HG03045 (cell line): ENCODE data around the gene PHIP.
A peak's percentile ranks its signal among the peaks of the same experiment; 100 is the strongest.
"Not testable (repeated sequence)": the region's sequence is repeated elsewhere in the genome, so short reads cannot be mapped to it uniquely, and the experiment has no call there.

Experiments used
- ATAC-seq: cut with Tn5 transposase; IDR thresholded peaks from one replicate; pipeline ENCODE4 v1.9.1; 2021; ENCODE audit warnings: mild to moderate bottlenecking, moderate library complexity; ENCODE audit not compliant: unreplicated experiment

PHIP gene

DNA sequence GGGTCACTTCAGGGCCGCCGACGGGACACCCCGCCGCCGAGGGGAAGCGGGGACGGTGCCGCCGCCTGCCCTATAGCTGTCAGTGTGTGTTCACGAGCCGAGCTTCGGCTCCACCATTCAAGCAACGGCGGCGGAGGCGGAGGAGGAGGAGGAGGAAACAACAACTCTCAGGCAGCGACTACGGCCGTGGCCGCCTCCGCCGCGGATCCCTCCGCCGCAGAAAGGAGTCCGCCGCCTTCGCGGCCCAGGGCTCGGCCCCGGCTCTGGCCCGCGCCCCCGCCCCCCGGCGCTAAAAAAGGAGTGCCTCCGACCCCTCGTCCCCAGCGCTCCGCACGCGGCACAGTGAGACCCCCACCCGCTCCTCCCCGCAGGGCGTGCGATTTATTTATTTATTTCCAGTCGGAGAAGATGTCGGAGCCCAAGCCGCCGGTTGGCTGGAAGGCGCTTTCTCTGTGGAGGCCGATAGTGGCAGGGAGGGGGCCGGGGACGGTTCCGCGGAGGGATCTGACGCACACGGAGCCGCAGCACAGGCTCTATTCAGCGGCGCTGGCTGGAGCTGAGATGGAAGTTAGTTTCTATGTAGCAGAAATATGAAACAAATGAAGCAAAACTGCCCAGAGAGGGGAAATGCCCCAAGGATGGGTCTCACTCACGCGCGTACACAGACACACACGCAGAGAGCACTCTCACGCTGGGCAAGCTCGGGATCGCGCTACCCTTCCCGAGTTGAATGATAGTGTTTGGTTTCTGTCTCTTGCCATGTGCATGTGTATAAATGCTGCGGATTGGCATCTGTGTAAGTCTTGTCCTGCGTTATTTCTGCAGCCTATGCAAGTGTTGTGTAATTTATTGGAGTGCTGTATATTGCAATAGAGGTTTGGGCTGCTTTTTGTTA, at the start of gene PHIP:
Gene PHIP (minus strand): TSS at position 180 of the 895 bp plus-strand sequence. CDS start 186 bp downstream, outside the sequence.
- peak; percentile 73 for ATAC-seq

DNA sequence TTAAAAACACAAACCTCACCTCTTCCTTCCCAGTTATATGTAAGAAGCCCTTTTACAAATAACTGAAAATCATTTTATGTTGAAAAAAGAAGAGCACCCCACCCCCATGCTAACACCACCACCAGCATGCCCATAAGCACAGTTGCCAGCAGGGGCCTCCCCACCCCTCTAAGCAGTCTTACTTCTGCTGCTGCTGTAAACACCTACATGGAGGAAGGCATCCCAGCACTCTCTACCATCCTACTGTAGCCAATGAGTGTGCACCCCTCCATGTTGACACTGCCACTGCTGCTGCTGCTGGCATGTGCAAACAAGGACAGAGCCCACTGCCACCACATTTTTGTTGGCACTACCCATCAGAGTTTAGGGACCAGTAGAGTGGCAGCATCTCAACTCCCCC, 49.6 kb upstream of the PHIP start:
- no peak for ATAC-seq

GRCh38 chr6:79119217-79119616, 41.2 kb upstream of the PHIP start:
- no peak for ATAC-seq

- no peak for ATAC-seq
Measured at GRCh38 chr6:79117752-79118151, 39.7 kb upstream of the PHIP start.

DNA sequence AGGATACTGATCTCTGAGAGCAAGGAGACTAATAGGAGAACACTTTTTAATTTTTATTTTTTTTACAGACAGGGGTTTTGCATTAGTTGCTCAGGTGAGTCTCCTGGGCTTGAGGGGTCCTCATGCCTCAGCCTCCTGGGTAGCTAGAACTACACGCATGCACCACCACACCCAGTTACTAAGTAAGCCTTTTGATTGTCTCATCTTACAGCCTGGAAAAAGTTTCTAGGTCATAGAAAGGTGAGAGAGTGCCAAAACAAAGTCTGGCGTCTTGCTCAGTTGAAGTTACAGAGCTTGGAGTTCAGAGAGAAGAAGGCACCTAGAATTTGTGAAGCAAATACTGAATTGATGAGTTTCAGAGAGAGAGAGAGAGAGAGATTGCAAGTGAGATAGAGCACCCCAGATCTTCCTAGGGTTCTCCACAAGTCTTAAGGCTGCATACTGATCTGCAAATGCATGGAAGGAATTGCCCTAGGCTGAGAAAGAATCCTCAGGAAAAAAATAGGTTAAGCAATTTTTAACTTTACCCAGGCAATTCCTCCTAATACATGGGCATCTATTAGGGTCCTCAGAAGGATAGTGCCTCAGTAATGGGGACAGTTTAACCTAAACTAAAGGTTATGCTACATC, 37.6 kb upstream of the PHIP start:
- no peak for ATAC-seq

DNA sequence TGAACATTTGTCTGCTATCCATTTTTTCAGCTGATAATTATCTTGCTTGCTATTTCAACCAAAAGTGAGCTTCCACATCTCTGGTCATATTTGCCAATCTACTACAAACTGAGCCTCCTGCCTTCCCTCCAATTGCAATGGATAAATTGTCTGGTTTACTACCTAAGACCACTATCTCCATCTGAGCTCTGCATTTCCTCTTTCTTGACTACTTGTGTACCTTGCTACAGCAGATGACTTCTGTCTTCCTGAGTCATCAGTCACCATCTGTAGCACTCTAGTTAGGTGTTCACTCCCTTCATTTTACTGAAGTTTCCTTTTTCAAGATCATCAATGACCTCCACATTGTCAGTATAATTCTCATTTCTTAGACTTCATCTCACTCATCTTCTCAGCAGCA, 33.5 kb upstream of the PHIP start:
- ATAC-seq = no peak

- no peak for ATAC-seq
Measured at GRCh38 chr6:79101164-79101563, 23.1 kb upstream of the PHIP start.

DNA sequence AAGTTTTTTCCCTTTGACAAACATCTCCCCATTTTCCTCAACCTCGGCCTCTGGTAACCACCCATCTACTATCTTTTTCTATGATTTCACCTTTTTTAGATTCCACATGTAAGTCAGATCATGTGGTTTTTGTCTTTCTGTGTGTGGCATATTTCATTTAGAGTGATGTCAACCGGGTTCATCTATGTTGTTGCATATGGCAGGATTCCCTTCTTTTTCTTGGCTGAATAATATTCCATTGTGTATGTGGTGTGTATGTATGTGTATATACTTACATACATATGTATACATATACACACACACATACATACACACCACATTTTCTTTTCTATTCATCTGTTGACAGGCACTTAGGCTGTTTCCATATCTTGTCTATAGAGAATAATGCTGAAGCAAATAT, 22.2 kb upstream of the PHIP start:
- ATAC-seq = no peak

GRCh38 chr6:79094938-79095337, 16.9 kb upstream of the PHIP start:
- ATAC-seq = no peak

- ATAC-seq = not testable (repeated sequence)
Measured at GRCh38 chr6:79091801-79092200, 13.7 kb upstream of the PHIP start.

- ATAC-seq = no peak
Measured at GRCh38 chr6:79089552-79090404, 11.7 kb upstream of the PHIP start.

GRCh38 chr6:79084693-79085092, 6.6 kb upstream of the PHIP start:
- ATAC-seq = no peak

DNA sequence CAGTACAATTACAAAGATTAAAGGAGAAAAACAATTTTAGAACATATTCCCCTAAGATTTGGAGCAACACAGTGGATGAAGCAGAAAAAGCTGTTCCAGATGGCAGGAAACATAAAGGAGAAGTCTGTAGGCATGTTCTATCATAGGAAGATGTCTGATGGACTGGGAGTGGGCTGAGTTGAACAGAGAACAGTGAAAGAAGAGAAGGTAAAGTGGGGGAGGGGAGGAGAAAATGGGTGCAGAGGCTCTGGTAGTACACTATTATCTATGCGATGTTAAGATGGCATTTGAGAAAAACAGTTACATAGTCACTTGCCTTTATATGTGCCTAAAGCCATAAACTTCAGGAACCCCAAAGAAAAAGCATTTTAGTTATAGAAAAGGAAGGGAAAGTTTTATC, 4.2 kb upstream of the PHIP start:
- no peak for ATAC-seq

GRCh38 chr6:79081663-79082062, 3.6 kb upstream of the PHIP start:
- no peak for ATAC-seq

GRCh38 chr6:79079561-79080041, 1.5 kb upstream of the PHIP start:
- ATAC-seq = no peak

GRCh38 chr6:79077715-79078074, 359 bp downstream of the PHIP start:
- ATAC-seq = peak; percentile 31

DNA sequence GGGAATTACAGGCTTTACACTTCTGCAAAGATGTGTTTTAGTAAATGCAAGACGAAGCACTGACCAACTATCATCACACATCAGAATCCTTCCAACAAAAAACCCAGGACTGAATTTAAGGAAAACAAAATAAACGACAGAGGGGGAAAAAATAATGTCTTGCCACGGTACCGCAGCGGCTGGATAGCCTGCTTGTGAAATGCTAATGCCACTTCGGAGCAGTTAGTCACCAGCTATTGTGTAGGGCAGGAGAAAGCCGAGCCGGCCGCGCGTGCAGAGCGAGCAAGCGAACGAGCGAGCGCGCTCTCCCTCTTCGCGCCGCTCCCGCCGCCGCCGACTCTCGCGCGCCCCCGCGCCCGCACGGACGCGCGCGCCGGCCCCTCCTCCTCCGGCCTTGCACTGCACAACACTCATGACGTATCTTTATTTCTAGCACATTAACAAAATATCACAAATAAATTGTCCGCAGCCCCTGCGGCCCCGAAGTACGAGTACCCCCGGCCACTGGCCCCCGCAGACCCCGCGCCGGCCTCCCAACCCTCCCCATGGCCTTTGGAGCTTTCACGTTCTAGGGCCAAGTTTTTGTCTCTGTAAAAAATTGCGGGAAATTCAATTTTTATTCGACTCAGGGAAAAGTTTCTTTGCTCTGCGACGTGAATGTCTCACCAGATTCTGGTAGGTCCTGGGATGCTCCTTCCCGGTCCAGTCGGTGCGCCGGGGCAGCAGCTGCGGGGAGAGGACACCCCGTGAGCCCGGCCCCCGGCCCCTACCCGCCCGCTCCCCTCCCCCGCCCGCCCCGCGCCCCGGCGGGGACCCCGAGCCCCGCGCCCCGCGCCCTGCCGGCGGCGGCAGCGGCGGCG, 1.0 kb downstream of the PHIP start:
- ATAC-seq = peak; percentile 46

DNA sequence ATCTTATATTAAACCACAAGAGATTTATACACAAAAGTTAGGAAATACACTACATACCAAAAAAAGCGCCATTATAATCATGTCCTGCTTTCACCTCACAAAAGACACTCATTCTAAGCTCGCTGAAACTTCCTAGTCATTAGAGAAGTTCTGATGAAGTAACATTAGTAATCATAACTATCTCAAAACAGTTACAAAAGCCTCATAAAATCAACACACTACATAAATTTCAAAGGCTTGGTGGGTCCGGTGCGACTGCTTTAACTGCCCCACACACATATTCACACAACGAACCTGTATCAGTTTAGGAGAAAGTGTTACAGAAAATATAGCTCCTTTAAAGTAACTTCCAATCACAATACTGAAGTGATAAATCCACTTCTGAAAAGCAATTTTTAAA, 1.9 kb downstream of the PHIP start:
- ATAC-seq = no peak

DNA sequence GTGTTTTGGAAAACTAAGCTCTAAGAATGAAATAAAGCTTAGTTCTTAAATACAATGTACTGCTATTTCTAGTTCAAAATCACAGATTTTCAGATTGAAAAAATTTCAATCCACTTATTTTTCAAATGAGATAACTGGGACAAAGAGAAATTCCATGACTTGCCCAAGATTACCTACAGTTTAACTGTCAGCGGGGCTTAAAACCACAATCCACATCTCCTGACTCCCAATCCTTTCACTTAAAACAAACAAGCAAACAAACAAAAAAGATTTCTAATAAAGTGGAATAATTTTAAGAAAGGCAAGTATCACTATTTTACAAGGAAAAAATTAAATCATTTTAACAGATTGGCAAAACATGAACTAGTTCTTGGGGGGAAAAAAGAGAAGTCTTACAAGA, 4.2 kb downstream of the PHIP start:
- no peak for ATAC-seq

DNA sequence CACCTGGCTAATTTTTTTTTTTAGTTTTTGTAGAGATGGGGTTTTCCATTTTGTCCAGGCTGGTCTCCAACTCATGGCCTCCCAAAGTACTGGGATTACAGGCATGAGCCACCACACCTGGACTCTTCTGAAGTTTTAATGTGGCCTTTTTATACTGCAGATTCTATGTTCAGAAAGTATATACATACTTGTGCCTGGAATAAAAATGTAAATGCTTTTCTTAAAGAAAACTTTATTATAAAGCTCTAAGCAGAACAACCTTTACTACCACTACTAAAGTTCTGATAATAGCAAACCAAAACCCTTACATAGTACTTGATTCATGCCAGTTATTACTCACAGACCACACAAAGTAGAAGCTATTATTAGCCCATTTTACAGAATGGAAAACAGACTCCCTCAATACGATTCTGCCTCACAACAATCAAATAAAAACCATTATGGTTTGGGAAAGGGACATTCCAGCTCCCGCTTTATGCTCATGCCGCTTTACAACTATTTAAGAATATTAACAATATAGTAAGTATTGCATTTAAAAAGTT, 5.3 kb downstream of the PHIP start:
- no peak for ATAC-seq
